HG03575 (cell line): ENCODE results near the gene PDXDC1.
"Not testable (repeated sequence)": the region's sequence is repeated elsewhere in the genome, so short reads cannot be mapped to it uniquely, and the experiment has no call there.

Source experiments
- ATAC-seq: cut with Tn5 transposase; IDR thresholded peaks from one replicate; pipeline ENCODE4 v1.9.1; 2021; ENCODE audit not compliant: unreplicated experiment, insufficient number of reproducible peaks, low FRiP score; ENCODE audit errors: extremely low read depth

The PDXDC1 gene

DNA sequence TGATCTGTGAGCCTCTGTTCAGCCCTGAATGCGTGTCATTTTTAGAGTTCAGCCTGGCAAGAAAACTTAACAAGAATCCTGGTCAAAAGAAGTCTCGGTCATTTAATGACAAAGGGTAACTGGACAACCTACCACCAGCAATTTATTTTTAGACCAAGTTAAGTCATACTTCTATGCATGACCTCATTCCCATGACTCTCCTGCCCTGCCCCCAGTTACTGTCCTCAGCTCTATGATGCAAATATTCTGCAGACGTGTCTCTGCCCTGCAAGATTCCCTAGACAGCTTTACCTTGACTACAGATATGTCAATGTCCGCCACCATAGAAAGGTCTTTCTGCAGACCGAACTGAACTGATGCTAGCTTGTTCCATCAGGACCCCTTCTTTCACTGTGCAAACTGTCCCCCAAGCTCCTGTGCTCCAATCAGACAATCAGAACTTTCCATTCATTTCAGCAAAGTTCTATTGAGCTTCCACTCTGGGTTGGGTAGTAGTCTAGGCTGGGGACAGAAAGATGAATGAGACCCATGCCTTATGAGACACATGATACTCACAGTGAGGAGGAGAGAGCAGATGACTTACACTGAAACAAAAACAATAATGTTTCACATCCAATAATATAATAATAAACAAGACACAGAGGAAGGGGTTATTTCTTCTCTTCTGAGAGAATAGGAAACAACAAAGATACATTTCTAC lies 194.3 kb downstream of the PDXDC1 start:
- ATAC-seq: not testable (repeated sequence)

GRCh38 chr16:15179909-15180308 lies 205.1 kb downstream of the PDXDC1 start:
- not testable (repeated sequence) for ATAC-seq

GRCh38 chr16:15180946-15181345 lies 206.1 kb downstream of the PDXDC1 start:
- ATAC-seq: not testable (repeated sequence)

GRCh38 chr16:15184000-15184399 lies 209.2 kb downstream of the PDXDC1 start:
- not testable (repeated sequence) for ATAC-seq
